MM.1S (cell line): ENCODE data around the gene POP7.

Experiments used
- CTCF ChIP-seq: fragments of 300-600 bp; sonication (generic); IDR thresholded peaks from 2 replicates; pipeline ENCODE4 v1.5.1; 2016; ENCODE audit warnings: antibody characterized with exemption, low read length, mixed read lengths
- EZH2phosphoT487 ChIP-seq: fragments of 300-600 bp; sonication (generic); IDR thresholded peaks from 2 replicates; pipeline ENCODE4 v1.6.1; 2018; ENCODE audit warnings: antibody characterized with exemption, low read length

DNA sequence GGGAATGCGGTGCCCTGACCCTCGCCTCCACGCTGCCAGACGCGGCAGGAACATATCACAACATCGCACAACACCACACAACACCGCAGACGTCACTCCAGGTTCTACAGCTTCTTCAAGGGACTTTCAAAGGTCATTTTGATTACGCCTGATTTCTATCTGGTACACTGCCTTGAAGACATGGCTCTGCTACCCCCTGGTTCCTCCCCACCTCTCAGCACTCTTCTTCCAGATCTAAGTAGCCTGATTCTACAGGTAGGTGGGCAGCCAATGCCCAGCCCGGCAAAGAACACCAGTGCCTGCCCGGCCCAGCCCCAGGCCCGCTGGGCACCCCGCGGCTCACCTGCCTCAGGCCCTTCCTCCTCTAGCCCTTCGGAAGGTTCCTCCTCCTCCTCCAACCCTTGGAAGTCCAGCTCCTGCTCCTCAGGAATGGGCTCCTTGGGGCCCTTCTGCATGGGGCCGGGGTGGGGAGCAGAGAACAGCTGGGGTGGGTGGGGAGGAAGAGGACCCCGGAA, 20.2 kb upstream of the POP7 start:
- TF ChIP-seq CTCF (no peak), EZH2phosphoT487 (no peak)
